Parathyroid adenoma (tissue), 2 donors: ENCODE data around the gene EPHA4.

ENCODE experiments used
- H2AFZ ChIP-seq: fragments of 300-600 bp; sonication (generic); one replicate; pipeline ENCODE4 v1.7.0; 2017; ENCODE audit warnings: antibody characterized with exemption, mild to moderate bottlenecking
- H3K27ac ChIP-seq: fragments of 300-600 bp; sonication (generic); one replicate; pipeline ENCODE4 v1.7.0; 2017
- H3K27me3 ChIP-seq: fragments of 300-600 bp; sonication (generic); one replicate; pipeline ENCODE4 v1.7.0; 2017; ENCODE audit warnings: low read length; ENCODE audit not compliant: control insufficient read depth, insufficient read depth
- H3K36me3 ChIP-seq: fragments of 300-600 bp; sonication (generic); one replicate; pipeline ENCODE4 v1.7.0; 2017; ENCODE audit warnings: low read length; ENCODE audit not compliant: control insufficient read depth, insufficient read depth
- H3K4me1 ChIP-seq: fragments of 300-600 bp; sonication (generic); one replicate; pipeline ENCODE4 v1.7.0; 2017; ENCODE audit warnings: control low read depth
- H3K4me2 ChIP-seq: fragments of 300-600 bp; sonication (generic); one replicate; pipeline ENCODE4 v1.7.0; 2017; ENCODE audit warnings: low read length
- H3K4me3 ChIP-seq: fragments of 300-600 bp; sonication (generic); one replicate; pipeline ENCODE4 v1.7.0; 2017; ENCODE audit warnings: low read depth, low read length
- H3K79me2 ChIP-seq: fragments of 300-600 bp; sonication (generic); one replicate; pipeline ENCODE4 v1.7.0; 2017; ENCODE audit warnings: control low read depth
- H3K9ac ChIP-seq: fragments of 300-600 bp; sonication (generic); one replicate; pipeline ENCODE4 v1.7.0; 2017; ENCODE audit warnings: mild to moderate bottlenecking
- H3K9me3 ChIP-seq: fragments of 300-600 bp; sonication (generic); one replicate; pipeline ENCODE4 v1.7.0; 2017; ENCODE audit warnings: low read length; ENCODE audit not compliant: control insufficient read depth
- CTCF ChIP-seq: fragments of 300-600 bp; sonication (generic); IDR thresholded peaks from one replicate; pipeline ENCODE4 v1.7.0; 2017; ENCODE audit warnings: antibody characterized with exemption, mild to moderate bottlenecking
- donor health status: primary hyperparathyroidism.

The EPHA4 gene

GRCh38 chr2:221572219-221572820 lies at the start of gene EPHA4:
Gene EPHA4, minus strand, starts transcription at chr2:221572304. Its CDS starts 56 bp downstream, at chr2:221572248.
- H3K27ac ChIP-seq = peak within 1 kb of the TSS; percentile 78
- H3K4me3 ChIP-seq = peak within 1 kb of the TSS; percentile 80
- no peaks in the 10 kb centered on the region for H3K79me2 ChIP-seq
- TF ChIP-seq CTCF = peak; percentile 28
- H3K4me2 ChIP-seq = peak within 1 kb of the TSS; percentile 95
- peak within 1 kb of the TSS; percentile 99 for H2AFZ ChIP-seq
- no peaks in the 10 kb centered on the region for H3K9me3 ChIP-seq
- H3K27me3 ChIP-seq = no peaks in the 10 kb centered on the region
- peaks cover 3% of the 10 kb centered on the region for H3K4me1 ChIP-seq
- no peak within 1 kb of the TSS for H3K9ac ChIP-seq
- no peaks in the 10 kb centered on the region for H3K36me3 ChIP-seq

- H3K4me2 ChIP-seq = no peak overlapping the region
- H3K9me3 ChIP-seq = no peaks in the 10 kb centered on the region
- H2AFZ ChIP-seq = no peak overlapping the region
- no peaks in the 10 kb centered on the region for H3K4me1 ChIP-seq
- TF ChIP-seq CTCF = no peak
- no peaks in the 10 kb centered on the region for H3K27me3 ChIP-seq
- no peak overlapping the region for H3K27ac ChIP-seq
- no peaks in the 10 kb centered on the region for H3K36me3 ChIP-seq
- H3K9ac ChIP-seq = no peak overlapping the region
- H3K4me3 ChIP-seq = no peak overlapping the region
- H3K79me2 ChIP-seq = no peaks in the 10 kb centered on the region
Measured at GRCh38 chr2:221618007-221618406, 45.9 kb upstream of the EPHA4 start.

- H3K27me3 ChIP-seq = no peaks in the 10 kb centered on the region
- no peak overlapping the region for H3K9ac ChIP-seq
- H3K9me3 ChIP-seq = no peaks in the 10 kb centered on the region
- H3K4me2 ChIP-seq = no peak overlapping the region
- H3K27ac ChIP-seq = no peak overlapping the region
- H3K4me1 ChIP-seq = no peaks in the 10 kb centered on the region
- H3K4me3 ChIP-seq = no peak overlapping the region
- H3K36me3 ChIP-seq = no peaks in the 10 kb centered on the region
- TF ChIP-seq CTCF = no peak
- H2AFZ ChIP-seq = no peak overlapping the region
- no peaks in the 10 kb centered on the region for H3K79me2 ChIP-seq
Measured at GRCh38 chr2:221616561-221616960, 44.5 kb upstream of the EPHA4 start.

DNA sequence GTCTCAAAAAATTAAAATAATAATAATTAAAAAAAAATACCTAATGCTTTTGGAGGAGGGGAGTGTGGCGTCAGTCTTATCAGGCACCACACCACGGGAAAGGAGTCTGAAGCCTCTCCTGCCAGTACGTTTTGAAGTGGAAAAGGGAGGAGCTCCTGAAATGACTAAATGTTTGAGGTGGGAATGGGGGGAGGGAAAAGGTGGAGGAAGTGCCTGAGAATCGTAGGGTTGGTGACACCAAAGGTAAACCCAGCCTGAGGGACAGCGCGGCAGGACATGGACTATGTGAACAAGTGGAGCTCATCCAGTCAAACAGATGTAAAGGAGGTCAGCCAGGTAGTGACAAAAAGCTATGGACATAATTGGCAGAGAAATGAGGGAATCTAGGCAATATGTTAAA lies 42.2 kb upstream of the EPHA4 start:
- no peak for TF ChIP-seq CTCF
- Histone ChIP-seq H3K4me1 (no peaks in the 10 kb centered on the region), H3K9ac (no peak overlapping the region), H3K36me3 (no peaks in the 10 kb centered on the region), H3K27ac (no peak overlapping the region), H3K4me2 (no peak overlapping the region), H2AFZ (no peak overlapping the region), H3K9me3 (no peaks in the 10 kb centered on the region), H3K79me2 (no peaks in the 10 kb centered on the region), H3K4me3 (no peak overlapping the region), H3K27me3 (no peaks in the 10 kb centered on the region)

- Histone ChIP-seq H3K9me3 (no peaks in the 10 kb centered on the region), H3K4me3 (no peak overlapping the region), H3K79me2 (no peaks in the 10 kb centered on the region), H3K27me3 (no peaks in the 10 kb centered on the region), H3K4me1 (no peaks in the 10 kb centered on the region), H3K27ac (no peak overlapping the region), H3K36me3 (no peaks in the 10 kb centered on the region), H3K9ac (no peak overlapping the region), H2AFZ (no peak overlapping the region), H3K4me2 (no peak overlapping the region)
- no peak for TF ChIP-seq CTCF
Measured at GRCh38 chr2:221612800-221613199, 40.7 kb upstream of the EPHA4 start.
